ENCODE measurements around the gene UPK3A. TPM values are rescaled to one million over a fixed set of nuclear protein-coding genes. Genes with fewer than 3 reads are reported as not detected.
"Not testable (repeated sequence)": the region's sequence is repeated elsewhere in the genome, so short reads cannot be mapped to it uniquely, and the experiment has no call there.

The UPK3A gene
- total RNA-seq, 1 donor from 2014 or later: not detected

- TF ChIP-seq, protein P1, sequence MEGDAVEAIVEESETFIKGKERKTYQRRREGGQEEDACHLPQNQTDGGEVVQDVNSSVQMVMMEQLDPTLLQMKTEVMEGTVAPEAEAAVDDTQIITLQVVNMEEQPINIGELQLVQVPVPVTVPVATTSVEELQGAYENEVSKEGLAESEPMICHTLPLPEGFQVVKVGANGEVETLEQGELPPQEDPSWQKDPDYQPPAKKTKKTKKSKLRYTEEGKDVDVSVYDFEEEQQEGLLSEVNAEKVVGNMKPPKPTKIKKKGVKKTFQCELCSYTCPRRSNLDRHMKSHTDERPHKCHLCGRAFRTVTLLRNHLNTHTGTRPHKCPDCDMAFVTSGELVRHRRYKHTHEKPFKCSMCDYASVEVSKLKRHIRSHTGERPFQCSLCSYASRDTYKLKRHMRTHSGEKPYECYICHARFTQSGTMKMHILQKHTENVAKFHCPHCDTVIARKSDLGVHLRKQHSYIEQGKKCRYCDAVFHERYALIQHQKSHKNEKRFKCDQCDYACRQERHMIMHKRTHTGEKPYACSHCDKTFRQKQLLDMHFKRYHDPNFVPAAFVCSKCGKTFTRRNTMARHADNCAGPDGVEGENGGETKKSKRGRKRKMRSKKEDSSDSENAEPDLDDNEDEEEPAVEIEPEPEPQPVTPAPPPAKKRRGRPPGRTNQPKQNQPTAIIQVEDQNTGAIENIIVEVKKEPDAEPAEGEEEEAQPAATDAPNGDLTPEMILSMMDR (conservative IDR thresholded peaks at IDR 0.05): no peak
- H3K36me3 Mint-ChIP-seq (ENCODE audit: low read depth): no peaks in the 10 kb centered on the region
- no peaks in the 10 kb centered on the region for H3K9me3 Mint-ChIP-seq
Measured at GRCh38 chr22:45253039-45253641, 31.6 kb upstream of the UPK3A start.

DNA sequence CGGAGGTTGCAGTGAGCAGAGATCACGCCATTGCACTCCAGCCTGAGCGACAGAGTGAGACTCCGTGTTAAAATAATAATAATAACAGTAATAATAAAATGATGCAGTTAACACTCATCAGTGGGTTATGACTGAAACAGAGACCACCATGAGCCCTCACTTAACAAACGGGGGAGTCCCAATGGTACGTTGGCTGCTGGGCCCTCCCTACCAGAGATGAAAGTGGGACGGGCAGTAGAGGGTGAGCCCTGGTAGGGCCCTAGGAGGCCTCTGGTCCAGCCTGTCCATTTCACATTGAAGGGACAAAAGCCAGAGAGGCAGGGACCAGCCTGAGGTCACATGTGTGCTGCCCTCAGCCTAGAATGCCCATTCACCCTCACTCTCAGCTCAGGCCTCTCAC, 30.4 kb upstream of the UPK3A start:
- Mint-ChIP-seq H3K9me3 (no peaks in the 10 kb centered on the region), H3K27ac (ENCODE audit: unreplicated experiment) (no peak overlapping the region), H3K36me3 (ENCODE audit: low read depth) (no peaks in the 10 kb centered on the region), H3K4me1 (peaks cover 16% of the 10 kb centered on the region), H3K27me3 (ENCODE audit: low read depth) (no peaks in the 10 kb centered on the region), H3K4me3 (no peak overlapping the region)
- TF ChIP-seq, protein P1 (conservative IDR thresholded peaks at IDR 0.05): no peak
- DNase-seq (ENCODE audit: low read depth, low spot score): no peak

More at GRCh38 chr22:45253039-45253641, 31.6 kb upstream of the UPK3A start:
- Mint-ChIP-seq H3K4me1 (peaks cover 16% of the 10 kb centered on the region), H3K27me3 (ENCODE audit: low read depth) (no peaks in the 10 kb centered on the region), H3K27ac (ENCODE audit: unreplicated experiment) (no peak overlapping the region), H3K4me3 (no peak overlapping the region)
- no peak for DNase-seq (ENCODE audit: low read depth, low spot score)

DNA sequence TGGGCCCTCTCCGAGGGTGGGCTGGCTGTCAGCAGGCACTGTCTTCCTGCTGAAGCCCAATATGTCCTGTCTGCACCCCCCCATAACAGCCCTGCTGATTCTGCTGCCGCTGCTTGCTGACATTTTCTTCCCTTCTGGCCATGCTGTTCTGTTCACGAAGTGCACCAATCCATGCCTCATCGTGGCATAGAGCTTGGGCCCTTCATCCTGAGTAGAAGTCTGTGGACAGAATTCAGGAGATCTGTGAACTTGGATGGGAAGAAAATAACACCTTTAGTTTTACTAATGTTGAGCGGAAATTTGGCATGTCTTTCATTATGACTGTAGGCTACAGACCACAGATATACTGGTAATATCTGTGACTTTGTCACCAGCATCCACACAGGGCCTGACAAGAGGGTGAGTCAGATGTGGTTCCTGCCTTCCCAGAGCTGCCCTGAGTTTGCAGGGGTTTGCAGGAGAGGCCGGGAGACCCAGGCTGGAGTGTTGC, 29.9 kb upstream of the UPK3A start:
- no peaks in the 10 kb centered on the region for H3K27me3 Mint-ChIP-seq (ENCODE audit: low read depth)
- no peak overlapping the region for H3K27ac Mint-ChIP-seq (ENCODE audit: unreplicated experiment)
- no peaks in the 10 kb centered on the region for H3K9me3 Mint-ChIP-seq
- H3K4me3 Mint-ChIP-seq: no peak overlapping the region
- no peak for DNase-seq (ENCODE audit: low read depth, low spot score)
- H3K36me3 Mint-ChIP-seq (ENCODE audit: low read depth): no peaks in the 10 kb centered on the region
- H3K4me1 Mint-ChIP-seq: peaks cover 16% of the 10 kb centered on the region
- TF ChIP-seq, protein P1 (conservative IDR thresholded peaks at IDR 0.05): no peak

DNA sequence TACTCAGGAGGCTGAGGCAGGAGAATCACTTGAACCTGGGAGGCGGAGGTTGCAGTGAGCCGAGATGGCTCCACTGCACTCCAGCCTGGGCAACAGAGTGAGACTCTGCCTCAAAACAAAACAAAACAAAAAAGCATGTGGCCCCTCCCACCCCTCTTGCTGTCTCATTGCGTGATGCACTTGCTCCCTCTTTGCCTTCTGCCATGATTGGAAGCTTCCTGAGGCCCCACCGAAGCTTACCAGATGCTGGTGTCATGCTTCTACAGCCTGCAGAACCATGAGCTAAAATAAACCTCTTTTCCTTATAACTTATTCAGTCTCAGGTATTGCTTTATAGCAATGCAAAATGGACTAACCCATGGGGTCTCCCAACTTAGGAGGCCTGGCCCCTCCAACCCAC, 26.8 kb upstream of the UPK3A start:
- not testable (repeated sequence) for H3K27ac Mint-ChIP-seq (ENCODE audit: unreplicated experiment); DNase-seq (ENCODE audit: low read depth, low spot score); H3K9me3 Mint-ChIP-seq; H3K4me3 Mint-ChIP-seq; H3K27me3 Mint-ChIP-seq (ENCODE audit: low read depth); H3K36me3 Mint-ChIP-seq (ENCODE audit: low read depth)
- H3K4me1 Mint-ChIP-seq: peaks cover 19% of the 10 kb centered on the region

DNA sequence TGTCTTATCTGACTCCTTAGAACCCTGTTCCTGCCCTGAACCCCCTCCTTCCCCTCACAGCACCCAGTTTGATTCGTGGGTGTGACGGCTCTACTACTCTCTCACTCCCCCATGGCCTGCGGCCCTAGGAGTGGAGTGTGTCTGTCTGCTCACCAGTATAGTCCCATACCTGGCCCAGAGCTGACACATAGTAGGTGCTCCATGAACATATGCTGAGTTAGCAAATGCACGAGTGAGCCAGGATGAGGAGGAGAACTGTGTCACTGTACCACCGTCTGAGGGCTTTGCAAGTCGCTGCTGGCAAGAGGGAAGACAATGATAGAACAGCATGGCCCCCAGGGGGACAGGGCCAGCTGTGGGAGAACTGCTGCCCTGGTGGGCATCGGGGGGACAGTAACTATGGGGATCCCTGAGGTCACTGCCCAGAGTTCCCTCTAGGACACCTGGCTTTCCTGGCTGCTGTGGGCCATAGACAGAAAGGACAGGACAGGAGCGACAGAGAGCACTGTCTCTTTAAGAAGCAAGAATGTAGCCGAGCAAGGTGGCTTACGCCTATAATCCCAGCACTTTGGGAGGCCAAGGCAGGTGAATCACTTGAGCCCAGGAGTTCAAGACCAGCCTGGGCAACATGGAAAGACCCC, 24.9 kb upstream of the UPK3A start:
- no peak for DNase-seq (ENCODE audit: low read depth, low spot score)
- Mint-ChIP-seq H3K4me1 (peaks cover 20% of the 10 kb centered on the region), H3K36me3 (ENCODE audit: low read depth) (no peaks in the 10 kb centered on the region), H3K27me3 (ENCODE audit: low read depth) (no peaks in the 10 kb centered on the region), H3K4me3 (no peak overlapping the region), H3K27ac (ENCODE audit: unreplicated experiment) (no peak overlapping the region), H3K9me3 (no peaks in the 10 kb centered on the region)
- TF ChIP-seq, protein P1 (conservative IDR thresholded peaks at IDR 0.05): no peak

GRCh38 chr22:45260395-45260759, 24.4 kb upstream of the UPK3A start:
- not testable (repeated sequence) for H3K4me3 Mint-ChIP-seq; DNase-seq (ENCODE audit: low read depth, low spot score); H3K36me3 Mint-ChIP-seq (ENCODE audit: low read depth); H3K27ac Mint-ChIP-seq (ENCODE audit: unreplicated experiment); H3K9me3 Mint-ChIP-seq; H3K27me3 Mint-ChIP-seq (ENCODE audit: low read depth)
- peaks cover 19% of the 10 kb centered on the region for H3K4me1 Mint-ChIP-seq

All from neural crest cell (in vitro differentiated cells).